GM19035 (cell line): Measurements from ENCODE around the gene ZNF839.
A peak's percentile ranks its signal among the peaks of the same experiment; 100 is the strongest.
"Not testable (repeated sequence)": the region's sequence is repeated elsewhere in the genome, so short reads cannot be mapped to it uniquely, and the experiment has no call there.

Source experiments
- ATAC-seq: cut with Tn5 transposase; IDR thresholded peaks from one replicate; pipeline ENCODE4 v1.9.1; 2021; ENCODE audit not compliant: unreplicated experiment

Gene ZNF839

GRCh38 chr14:102319351-102320032 lies at the start of gene ZNF839:
ZNF839 (plus strand) TSS chr14:102319746; CDS start chr14:102319766, 20 bp downstream.
- ATAC-seq = peak; percentile 60

GRCh38 chr14:102272392-102272791 lies 47.2 kb upstream of the ZNF839 start:
- ATAC-seq = no peak

GRCh38 chr14:102275866-102276265 lies 43.7 kb upstream of the ZNF839 start:
- ATAC-seq = no peak

GRCh38 chr14:102277874-102278630 lies 41.5 kb upstream of the ZNF839 start:
- no peak for ATAC-seq

- ATAC-seq = no peak
Measured at GRCh38 chr14:102278631-102278935, 41.0 kb upstream of the ZNF839 start.

- ATAC-seq = no peak
Measured at GRCh38 chr14:102279282-102279681, 40.3 kb upstream of the ZNF839 start.

- no peak for ATAC-seq
Measured at GRCh38 chr14:102279688-102280348, 39.7 kb upstream of the ZNF839 start.

GRCh38 chr14:102280376-102280962 lies 39.1 kb upstream of the ZNF839 start:
- ATAC-seq = no peak

- ATAC-seq = no peak
Measured at GRCh38 chr14:102282751-102283465, 36.6 kb upstream of the ZNF839 start.

- no peak for ATAC-seq
Measured at GRCh38 chr14:102283631-102284129, 35.9 kb upstream of the ZNF839 start.

GRCh38 chr14:102285106-102285505 lies 34.4 kb upstream of the ZNF839 start:
- ATAC-seq = no peak

GRCh38 chr14:102288139-102288538 lies 31.4 kb upstream of the ZNF839 start:
- ATAC-seq = no peak

GRCh38 chr14:102292441-102292840 lies 27.1 kb upstream of the ZNF839 start:
- ATAC-seq = no peak

- ATAC-seq = no peak
Measured at GRCh38 chr14:102293781-102294180, 25.8 kb upstream of the ZNF839 start.

- ATAC-seq = no peak
Measured at GRCh38 chr14:102295270-102295669, 24.3 kb upstream of the ZNF839 start.

- no peak for ATAC-seq
Measured at GRCh38 chr14:102297436-102298170, 21.9 kb upstream of the ZNF839 start.

GRCh38 chr14:102298303-102299070 lies 21.1 kb upstream of the ZNF839 start:
- ATAC-seq = not testable (repeated sequence)

- ATAC-seq = no peak
Measured at GRCh38 chr14:102303664-102304063, 15.9 kb upstream of the ZNF839 start.
